Subcutaneous abdominal adipose tissue (tissue), 5 donors: Measurements from ENCODE around the gene GBX1.

Source experiments
- H3K27ac ChIP-seq: one replicate; pipeline ENCODE4 v1.7.0; 2013; ENCODE audit warnings: low read depth, mild to moderate bottlenecking, inconsistent platforms, low read length, moderate library complexity
- H3K27me3 ChIP-seq, 5 donors: one replicate each; pipeline ENCODE4 v1.7.0; 2013; ENCODE audit warnings: low read length in 5 of 5, inconsistent platforms in 1 of 5; ENCODE audit not compliant: control insufficient read depth in 5 of 5, insufficient read depth in 4 of 5
- H3K36me3 ChIP-seq, 5 donors: one replicate each; pipeline ENCODE4 v1.7.0; 2013; ENCODE audit warnings: low read length in 5 of 5; ENCODE audit not compliant: control insufficient read depth in 5 of 5, insufficient read depth in 5 of 5
- H3K4me1 ChIP-seq, 5 donors: one replicate each; pipeline ENCODE4 v1.7.0; 2013; ENCODE audit warnings: low read length in 5 of 5, mild to moderate bottlenecking in 3 of 5, moderate library complexity in 1 of 5; ENCODE audit not compliant: control insufficient read depth in 5 of 5, insufficient read depth in 5 of 5
- H3K4me3 ChIP-seq, 5 donors: one replicate each; pipeline ENCODE4 v1.7.0; 2013; ENCODE audit warnings: low read length in 5 of 5, low read depth in 1 of 5
- H3K9ac ChIP-seq, 5 donors: one replicate each; pipeline ENCODE4 v1.7.0; 2013; ENCODE audit warnings: low read length in 5 of 5, mild to moderate bottlenecking in 4 of 5, moderate library complexity in 3 of 5
- H3K9me3 ChIP-seq, 5 donors: one replicate each; pipeline ENCODE4 v1.7.0; 2013; ENCODE audit warnings: low read length in 5 of 5; ENCODE audit not compliant: control insufficient read depth in 5 of 5
- donor health status: healthy.
- donor health status: healthy.
- donor health status: healthy.
- donor health status: healthy.
- donor health status: healthy.

Gene GBX1

GRCh38 chr7:151130741-151131157 lies 36.7 kb downstream of the GBX1 start:
- no peaks in the 10 kb centered on the region for H3K27me3 ChIP-seq
- H3K4me3 ChIP-seq = no peak overlapping the region
- H3K9me3 ChIP-seq = no peaks in the 10 kb centered on the region
- peaks cover 0 to 91% (median 78%) of the 10 kb centered on the region in 5 donors for H3K36me3 ChIP-seq
- H3K9ac ChIP-seq = no peak overlapping the region
- H3K4me1 ChIP-seq = peaks cover 0 to 3% (median under 1%) of the 10 kb centered on the region in 5 donors
- H3K27ac ChIP-seq = no peak overlapping the region

GRCh38 chr7:151129960-151130591 lies 37.4 kb downstream of the GBX1 start:
- Histone ChIP-seq H3K9me3 (no peaks in the 10 kb centered on the region), H3K36me3 (peaks cover 0 to 89% (median 72%) of the 10 kb centered on the region in 5 donors), H3K4me1 (peaks cover 0 to 9% (median 7%) of the 10 kb centered on the region in 5 donors), H3K27ac (no peak overlapping the region), H3K4me3 (no peak overlapping the region), H3K27me3 (no peaks in the 10 kb centered on the region), H3K9ac (no peak overlapping the region)

- Histone ChIP-seq H3K27ac (no peak overlapping the region), H3K4me3 (no peak overlapping the region), H3K27me3 (no peaks in the 10 kb centered on the region), H3K9me3 (no peaks in the 10 kb centered on the region), H3K4me1 (peaks cover 0 to 11% (median 9%) of the 10 kb centered on the region in 5 donors), H3K36me3 (peaks cover 0 to 89% (median 72%) of the 10 kb centered on the region in 5 donors), H3K9ac (no peak overlapping the region)
Observed at GRCh38 chr7:151129117-151129959, 38.2 kb downstream of the GBX1 start.

- no peak overlapping the region for H3K9ac ChIP-seq
- no peak overlapping the region for H3K4me3 ChIP-seq
- H3K9me3 ChIP-seq = no peaks in the 10 kb centered on the region
- peaks cover 0 to 89% (median 72%) of the 10 kb centered on the region in 5 donors for H3K36me3 ChIP-seq
- H3K27ac ChIP-seq = no peak overlapping the region
- H3K4me1 ChIP-seq = peaks cover 0 to 11% (median 9%) of the 10 kb centered on the region in 5 donors
- no peaks in the 10 kb centered on the region for H3K27me3 ChIP-seq
Observed at GRCh38 chr7:151128716-151129115, 38.8 kb downstream of the GBX1 start.

GRCh38 chr7:151128144-151128543 lies 39.4 kb downstream of the GBX1 start:
- H3K27me3 ChIP-seq = no peaks in the 10 kb centered on the region
- no peak overlapping the region for H3K27ac ChIP-seq
- peaks cover 0 to 89% (median 72%) of the 10 kb centered on the region in 5 donors for H3K36me3 ChIP-seq
- H3K4me1 ChIP-seq = peaks cover 0 to 11% (median 9%) of the 10 kb centered on the region in 5 donors
- no peak overlapping the region for H3K9ac ChIP-seq
- H3K4me3 ChIP-seq = no peak overlapping the region
- H3K9me3 ChIP-seq = no peaks in the 10 kb centered on the region

GRCh38 chr7:151126491-151127137 lies 40.9 kb downstream of the GBX1 start:
- Histone ChIP-seq H3K36me3 (peaks cover 0 to 89% (median 63%) of the 10 kb centered on the region in 5 donors), H3K4me1 (peaks cover 0 to 11% (median 9%) of the 10 kb centered on the region in 5 donors), H3K27ac (no peak overlapping the region), H3K9ac (no peak overlapping the region), H3K27me3 (no peaks in the 10 kb centered on the region), H3K9me3 (no peaks in the 10 kb centered on the region), H3K4me3 (no peak overlapping the region)

GRCh38 chr7:151125846-151126481 lies 41.5 kb downstream of the GBX1 start:
- Histone ChIP-seq H3K4me1 (peaks cover 0 to 11% (median 9%) of the 10 kb centered on the region in 5 donors), H3K27me3 (no peaks in the 10 kb centered on the region), H3K4me3 (peak overlapping the region in 4 of 5 donors; percentile 44 to 52 (median 51)), H3K36me3 (peaks cover 0 to 89% (median 63%) of the 10 kb centered on the region in 5 donors), H3K9ac (peak overlapping the region in 1 of 5 donors; percentile 37), H3K27ac (no peak overlapping the region), H3K9me3 (no peaks in the 10 kb centered on the region)

GRCh38 chr7:151125470-151125845 lies 42.0 kb downstream of the GBX1 start:
- peak overlapping the region in 1 of 5 donors; percentile 37 for H3K9ac ChIP-seq
- H3K9me3 ChIP-seq = no peaks in the 10 kb centered on the region
- H3K27ac ChIP-seq = no peak overlapping the region
- no peaks in the 10 kb centered on the region for H3K27me3 ChIP-seq
- H3K4me3 ChIP-seq = peak overlapping the region in 4 of 5 donors; percentile 44 to 52 (median 51)
- H3K4me1 ChIP-seq = peaks cover 0 to 11% (median 9%) of the 10 kb centered on the region in 5 donors
- H3K36me3 ChIP-seq = peaks cover 0 to 89% (median 63%) of the 10 kb centered on the region in 5 donors

GRCh38 chr7:151124899-151125399 lies 42.5 kb downstream of the GBX1 start:
- Histone ChIP-seq H3K9ac (no peak overlapping the region), H3K4me3 (peak overlapping the region in 2 of 5 donors; percentile 51)

More at GRCh38 chr7:151124899-151125399, 42.5 kb downstream of the GBX1 start:
- Histone ChIP-seq H3K4me1 (peaks cover 0 to 11% (median 9%) of the 10 kb centered on the region in 5 donors), H3K27ac (no peak overlapping the region), H3K27me3 (no peaks in the 10 kb centered on the region), H3K36me3 (peaks cover 0 to 89% (median 63%) of the 10 kb centered on the region in 5 donors), H3K9me3 (no peaks in the 10 kb centered on the region)
